Caco-2 (cell line): ENCODE results near the gene ATM. TPM values are rescaled to one million over a fixed set of nuclear protein-coding genes. Genes with fewer than 3 reads are reported as not detected.

Source experiments
- BruUV-seq: library from RNA; stranded (reverse); fragments of 400-500 nt; replicated peaks from 2 replicates; lab custom pipeline; 2021; lab: Mats Ljungman, UMichigan
- CTCF ChIA-PET: fragments of 300-600 bp; sonication (Branson Sonifier 250); formaldehyde crosslinking; loops from one replicate; lab custom pipeline; 2022; ENCODE audit warnings: antibody characterized with exemption; lab: Charles Lee
- POLR2A ChIA-PET: fragments of 300-600 bp; sonication (Branson Sonifier 250); formaldehyde crosslinking; loops from one replicate; lab custom pipeline; 2022; ENCODE audit warnings: antibody characterized with exemption; lab: Charles Lee
- DNase-seq, 2 experiments: peaks; one replicate each; pipeline versions ENCODE4 v3.0.0 to v3.0.0-alpha.2; 2020 to 2022
- H3K27me3 ChIP-seq: replicated peaks from 2 replicates; pipeline ENCODE4 v1.6.0; 2011; ENCODE audit warnings: low read length; ENCODE audit not compliant: control insufficient read depth, insufficient read depth
- H3K36me3 ChIP-seq: 2 replicates; pipeline ENCODE4 v1.5.1; 2011; ENCODE audit warnings: low read length; ENCODE audit not compliant: control insufficient read depth, insufficient read depth
- H3K4me1 ChIP-seq: fragments of 250-450 bp; sonication (Bioruptor Pico); 2 replicates; pipeline ENCODE4 v1.5.1; 2020; ENCODE audit warnings: mild to moderate bottlenecking
- H3K4me3 ChIP-seq: 2 replicates; pipeline ENCODE4 v1.5.1; 2011; ENCODE audit warnings: low read depth, mild to moderate bottlenecking, control low read depth, low read length
- H3K9me3 ChIP-seq: fragments of 250-450 bp; sonication (Bioruptor Pico); 2 replicates; pipeline ENCODE4 v1.5.1; 2020; ENCODE audit warnings: mild to moderate bottlenecking, moderate library complexity
- H3K27ac Mint-ChIP-seq: one replicate; pipeline ENCODE4 v1.8.0; 2022; ENCODE audit warnings: mixed read lengths; ENCODE audit not compliant: unreplicated experiment
- H3K27me3 Mint-ChIP-seq: one replicate; pipeline ENCODE4 v1.8.0; 2022; ENCODE audit warnings: mixed read lengths; ENCODE audit not compliant: insufficient read depth, unreplicated experiment
- H3K36me3 Mint-ChIP-seq: one replicate; pipeline ENCODE4 v1.8.0; 2022; ENCODE audit warnings: mild to moderate bottlenecking, mixed read lengths; ENCODE audit not compliant: insufficient read depth, unreplicated experiment
- H3K4me1 Mint-ChIP-seq: one replicate; pipeline ENCODE4 v1.8.0; 2022; ENCODE audit warnings: low read depth, mixed read lengths; ENCODE audit not compliant: unreplicated experiment
- H3K4me3 Mint-ChIP-seq: one replicate; pipeline ENCODE4 v1.8.0; 2022; ENCODE audit warnings: mild to moderate bottlenecking, moderate library complexity, mixed read lengths; ENCODE audit not compliant: unreplicated experiment
- H3K9me3 Mint-ChIP-seq: one replicate; pipeline ENCODE4 v1.8.0; 2022; ENCODE audit warnings: mixed read lengths; ENCODE audit not compliant: unreplicated experiment
- CTCF ChIP-seq, 2 experiments: fragments of 200-600 bp in 1 of 2; IDR thresholded peaks; 1 replicate in 1 of 2; 2 replicates in 1 of 2; pipeline versions ENCODE4 v1.5.1 to v1.8.0; 2011 to 2022; ENCODE audit warnings: antibody characterized with exemption in 1 of 2, control low read depth in 1 of 2, inconsistent platforms in 1 of 2, low read depth in 1 of 2, low read length in 1 of 2, mild to moderate bottlenecking in 1 of 2, moderate library complexity in 1 of 2; ENCODE audit not compliant: insufficient read depth in 1 of 2, severe bottlenecking in 1 of 2, unreplicated experiment in 1 of 2
- intact Hi-C: fragments of 100-400 bp; cut with micrococcal nuclease; formaldehyde crosslinking; loops from one replicate; pipeline ENCODE4 v1.10.0; 2022; ENCODE audit not compliant: unreplicated experiment
- total RNA-seq: library from RNA; stranded (reverse); gene quantifications from 2 replicates; pipeline ENCODE4 v1.2.3, GENCODE V29; 2022

ATM gene
- total RNA-seq, 1 experiment from 2014 or later, result 77.1 TPM

GRCh38 chr11:108237058-108237481 is 14.2 kb downstream of the ATM start:
- Histone ChIP-seq H3K27me3 (no peaks in the 10 kb centered on the region), H3K4me3 (no peak overlapping the region), H3K36me3 (no peaks in the 10 kb centered on the region; the same call in none of the 2 replicates), H3K4me1 (no peaks in the 10 kb centered on the region), H3K9me3 (no peaks in the 10 kb centered on the region; the same call in 1 of the 2 replicates)
- no peaks in the 10 kb centered on the region for H3K4me1 Mint-ChIP-seq
- TF ChIP-seq CTCF (IDR thresholded peaks at IDR 0.05; ENCODE audit: insufficient read depth in 1 of 2, low read depth in 1 of 2, low read length in 1 of 2, severe bottlenecking in 1 of 2, unreplicated experiment in 1 of 2), result no peak
- no peaks in the 10 kb centered on the region for H3K27me3 Mint-ChIP-seq
- no peak for DNase-seq
- CTCF ChIA-PET, result no interaction called here
- H3K36me3 Mint-ChIP-seq, result peaks cover 41% of the 10 kb centered on the region
- H3K27ac Mint-ChIP-seq, result no peak overlapping the region
- intact Hi-C loops, result no loop called here
- BruUV-seq, result no TSS peak
- no peaks in the 10 kb centered on the region for H3K9me3 Mint-ChIP-seq
- POLR2A ChIA-PET, result no interaction called here
- H3K4me3 Mint-ChIP-seq, result no peak overlapping the region

- no peak overlapping the region for H3K4me3 ChIP-seq
- intact Hi-C loops, result no loop called here
- ChIA-PET POLR2A (no interaction called here), CTCF (no interaction called here)
- H3K27me3 ChIP-seq, result no peaks in the 10 kb centered on the region
- Mint-ChIP-seq H3K4me1 (no peaks in the 10 kb centered on the region), H3K36me3 (peaks cover 27% of the 10 kb centered on the region), H3K4me3 (no peak overlapping the region), H3K27ac (no peak overlapping the region), H3K27me3 (no peaks in the 10 kb centered on the region), H3K9me3 (no peaks in the 10 kb centered on the region)
- TF ChIP-seq CTCF (IDR thresholded peaks at IDR 0.05; ENCODE audit: insufficient read depth in 1 of 2, low read depth in 1 of 2, low read length in 1 of 2, severe bottlenecking in 1 of 2, unreplicated experiment in 1 of 2), result no peak
- H3K36me3 ChIP-seq, result no peaks in the 10 kb centered on the region; the same call in 1 of the 2 replicates
- DNase-seq, result no peak
- H3K9me3 ChIP-seq, result no peaks in the 10 kb centered on the region; the same call in 1 of the 2 replicates
- BruUV-seq, result no TSS peak
- H3K4me1 ChIP-seq, result no peaks in the 10 kb centered on the region
Observed at GRCh38 chr11:108239076-108239475, 16.2 kb downstream of the ATM start.

- Histone ChIP-seq H3K4me1 (no peaks in the 10 kb centered on the region), H3K4me3 (no peak overlapping the region), H3K27me3 (no peaks in the 10 kb centered on the region), H3K36me3 (no peaks in the 10 kb centered on the region), H3K9me3 (no peaks in the 10 kb centered on the region; the same call in 1 of the 2 replicates)
- DNase-seq, result no peak
- Mint-ChIP-seq H3K36me3 (peaks cover 22% of the 10 kb centered on the region), H3K4me1 (no peaks in the 10 kb centered on the region), H3K9me3 (no peaks in the 10 kb centered on the region), H3K27ac (no peak overlapping the region), H3K4me3 (no peak overlapping the region), H3K27me3 (no peaks in the 10 kb centered on the region)
- CTCF ChIA-PET, result no interaction called here
- intact Hi-C loops, result no loop called here
- no peak for TF ChIP-seq CTCF (IDR thresholded peaks at IDR 0.05; ENCODE audit: insufficient read depth in 1 of 2, low read depth in 1 of 2, low read length in 1 of 2, severe bottlenecking in 1 of 2, unreplicated experiment in 1 of 2)
- BruUV-seq, result no TSS peak
- POLR2A ChIA-PET, result no interaction called here
Observed at GRCh38 chr11:108241330-108242037, 18.6 kb downstream of the ATM start.
